Neural cell (in vitro differentiated cells): ENCODE results near the gene ANAPC5. TPM values are rescaled to one million over a fixed set of nuclear protein-coding genes. Genes with fewer than 3 reads are reported as not detected.
"Not testable (repeated sequence)": the region's sequence is repeated elsewhere in the genome, so short reads cannot be mapped to it uniquely, and the experiment has no call there.

Source experiments
- H2AFZ ChIP-seq: fragments of 200-600, 300-800 bp; sonication (generic), shearing (Covaris generic); 2 replicates; pipeline ENCODE4 v1.6.0; 2014; ENCODE audit warnings: low read depth, mild to moderate bottlenecking, antibody characterized with exemption, low read length, moderate library complexity
- H3F3A ChIP-seq: fragments of 200-600 bp; shearing (Covaris generic); 2 replicates; pipeline ENCODE4 v1.6.1; 2016; ENCODE audit warnings: mild to moderate bottlenecking, moderate library complexity, mixed read lengths, antibody characterized with exemption, low read length; ENCODE audit not compliant: insufficient read depth, poor library complexity, severe bottlenecking
- H3K27ac ChIP-seq: fragments of 200-600, 300-800 bp; sonication (generic), shearing (Covaris generic); 2 replicates; pipeline ENCODE4 v1.5.1; 2014; ENCODE audit warnings: mild to moderate bottlenecking, low read length, moderate library complexity
- H3K27me3 ChIP-seq: fragments of 300-800, 200-600 bp; sonication (generic), shearing (Covaris generic); 2 replicates; pipeline ENCODE4 v1.6.0; 2014; ENCODE audit warnings: mild to moderate bottlenecking, low read depth, low read length, moderate library complexity; ENCODE audit not compliant: insufficient read depth
- H3K36me3 ChIP-seq: fragments of 300-800, 200-600 bp; sonication (generic), shearing (Covaris generic); 2 replicates; pipeline ENCODE4 v1.5.1; 2014; ENCODE audit warnings: mild to moderate bottlenecking, antibody characterized with exemption, low read length, moderate library complexity; ENCODE audit not compliant: insufficient read depth
- H3K4me2 ChIP-seq: fragments of 300-800, 200-600 bp; sonication (generic), shearing (Covaris generic); 2 replicates; pipeline ENCODE4 v1.6.0; 2014; ENCODE audit warnings: mild to moderate bottlenecking, low read length
- H3K4me3 ChIP-seq: fragments of 300-800, 200-600 bp; sonication (generic), shearing (Covaris generic); 2 replicates; pipeline ENCODE4 v1.5.1; 2014; ENCODE audit warnings: mild to moderate bottlenecking, low read length, moderate library complexity
- H3K79me2 ChIP-seq: fragments of 200-600 bp; shearing (Covaris generic); replicated peaks from 2 replicates; pipeline ENCODE4 v1.6.0; 2014; ENCODE audit warnings: mild to moderate bottlenecking, low read length, moderate library complexity; ENCODE audit not compliant: insufficient read depth
- H3K9ac ChIP-seq: fragments of 300-800, 200-600 bp; sonication (generic), shearing (Covaris generic); 2 replicates; pipeline ENCODE4 v1.6.1; 2016; ENCODE audit warnings: mild to moderate bottlenecking, low read length, mixed read lengths
- H3K9me2 ChIP-seq: fragments of 200-600 bp; shearing (Covaris generic); 2 replicates; pipeline ENCODE4 v1.6.1; 2016; ENCODE audit warnings: mild to moderate bottlenecking, low read length, mixed read lengths; ENCODE audit not compliant: insufficient read depth
- H3K9me3 ChIP-seq: fragments of 200-600, 300-800 bp; sonication (generic), shearing (Covaris generic); 2 replicates; pipeline ENCODE4 v1.6.1; 2016; ENCODE audit warnings: mild to moderate bottlenecking, mixed run types, low read length, moderate library complexity, mixed read lengths
- H4K20me1 ChIP-seq: fragments of 200-600 bp; shearing (Covaris generic); 2 replicates; pipeline ENCODE4 v1.6.1; 2016; ENCODE audit warnings: mild to moderate bottlenecking, mixed run types; ENCODE audit not compliant: insufficient read depth
- CTCF ChIP-seq: fragments of 450-650 bp; IDR thresholded peaks from 2 replicates; pipeline ENCODE4 v1.5.1; 2014; ENCODE audit warnings: antibody characterized with exemption, mild to moderate bottlenecking, moderate library complexity; ENCODE audit not compliant: poor library complexity, severe bottlenecking
- EP300 ChIP-seq: fragments of 450-650 bp; conservative IDR thresholded peaks from 2 replicates; pipeline ENCODE4 v1.6.1; 2014; ENCODE audit warnings: antibody characterized with exemption, mild to moderate bottlenecking, moderate library complexity; ENCODE audit not compliant: poor library complexity, severe bottlenecking
- EZH2 ChIP-seq: fragments of 200-600, 300-800 bp; shearing (Covaris generic), sonication (generic); IDR thresholded peaks from 2 replicates; pipeline ENCODE4 v1.6.1; 2014; ENCODE audit warnings: antibody characterized with exemption, low read length, borderline replicate concordance, mild to moderate bottlenecking; ENCODE audit not compliant: insufficient read depth, poor library complexity, severe bottlenecking
- MXI1 ChIP-seq: fragments of 450-650 bp; conservative IDR thresholded peaks from 2 replicates; pipeline ENCODE4 v1.6.1; 2014; ENCODE audit warnings: antibody characterized with exemption, mild to moderate bottlenecking; ENCODE audit not compliant: poor library complexity, severe bottlenecking
- POLR2AphosphoS5 ChIP-seq: IDR thresholded peaks from 2 replicates; pipeline ENCODE4 v1.6.1; 2012
- RAD21 ChIP-seq: fragments of 450-650 bp; conservative IDR thresholded peaks from 2 replicates; pipeline ENCODE4 v1.6.1; 2014; ENCODE audit warnings: antibody characterized with exemption, mild to moderate bottlenecking, moderate library complexity
- REST ChIP-seq: IDR thresholded peaks from 2 replicates; pipeline ENCODE4 v1.6.1; 2012; ENCODE audit warnings: borderline replicate concordance
- SMC3 ChIP-seq: fragments of 450-650 bp; conservative IDR thresholded peaks from 2 replicates; pipeline ENCODE4 v1.6.1; 2014; ENCODE audit warnings: antibody characterized with exemption, mild to moderate bottlenecking, moderate library complexity; ENCODE audit not compliant: poor library complexity
- TAF1 ChIP-seq: IDR thresholded peaks from 2 replicates; pipeline ENCODE4 v1.6.1; 2012; ENCODE audit warnings: low read depth
- polyA plus RNA-seq: library from polyadenylated mRNA; depleted of rRNA; stranded (reverse); fragments of >200 nt; gene quantifications from 2 replicates; pipeline ENCODE4 v1.2.3, GENCODE V29; 2014

The ANAPC5 gene
- polyA plus RNA-seq, 1 donor from 2014 or later: 272 TPM

GRCh38 chr12:121283841-121284240, 68.4 kb downstream of the ANAPC5 start:
- Histone ChIP-seq H3K9me2 (no peaks in the 10 kb centered on the region), H3K4me2 (no peak overlapping the region), H4K20me1 (no peaks in the 10 kb centered on the region), H3K36me3 (no peaks in the 10 kb centered on the region), H3F3A (no peaks in the 10 kb centered on the region), H3K27me3 (no peaks in the 10 kb centered on the region), H3K4me3 (no peak overlapping the region), H2AFZ (no peak overlapping the region), H3K9ac (no peak overlapping the region), H3K79me2 (no peaks in the 10 kb centered on the region), H3K9me3 (no peaks in the 10 kb centered on the region), H3K27ac (no peak overlapping the region)
- TF ChIP-seq MXI1: no peak
- no peak for TF ChIP-seq RAD21
- TF ChIP-seq EP300: no peak
- TF ChIP-seq TAF1: no peak
- no peak for TF ChIP-seq EZH2
- no peak for TF ChIP-seq REST
- no peak for TF ChIP-seq POLR2AphosphoS5
- no peak for TF ChIP-seq CTCF

DNA sequence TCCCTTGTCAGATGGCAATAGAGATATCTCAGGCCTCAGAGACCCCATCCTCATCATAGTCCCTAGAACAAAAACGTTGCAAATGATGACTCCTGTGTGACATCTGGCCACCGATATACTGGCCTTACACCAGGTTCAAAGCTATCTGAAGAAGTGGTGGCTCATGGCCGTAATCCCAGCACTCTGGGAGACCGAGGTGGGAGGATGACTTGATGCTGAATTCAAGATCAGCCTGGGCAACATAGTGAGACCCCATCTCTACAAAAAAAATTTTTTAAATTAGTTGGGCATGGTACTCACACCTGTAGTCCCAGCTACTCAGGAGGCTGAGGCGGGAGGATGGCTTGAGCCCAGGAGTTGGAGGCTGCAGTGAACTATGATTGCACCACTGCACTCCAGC, 68.8 kb downstream of the ANAPC5 start:
- Histone ChIP-seq H3K27ac (no peak overlapping the region), H3F3A (no peaks in the 10 kb centered on the region), H4K20me1 (no peaks in the 10 kb centered on the region), H3K36me3 (no peaks in the 10 kb centered on the region), H3K4me3 (no peak overlapping the region), H3K27me3 (no peaks in the 10 kb centered on the region), H2AFZ (no peak overlapping the region), H3K9ac (no peak overlapping the region), H3K79me2 (no peaks in the 10 kb centered on the region), H3K9me2 (no peaks in the 10 kb centered on the region), H3K9me3 (no peaks in the 10 kb centered on the region), H3K4me2 (no peak overlapping the region)
- TF ChIP-seq MXI1 (no peak), RAD21 (no peak), EP300 (no peak), POLR2AphosphoS5 (no peak), EZH2 (no peak), SMC3 (no peak), REST (no peak), TAF1 (no peak), CTCF (no peak)

DNA sequence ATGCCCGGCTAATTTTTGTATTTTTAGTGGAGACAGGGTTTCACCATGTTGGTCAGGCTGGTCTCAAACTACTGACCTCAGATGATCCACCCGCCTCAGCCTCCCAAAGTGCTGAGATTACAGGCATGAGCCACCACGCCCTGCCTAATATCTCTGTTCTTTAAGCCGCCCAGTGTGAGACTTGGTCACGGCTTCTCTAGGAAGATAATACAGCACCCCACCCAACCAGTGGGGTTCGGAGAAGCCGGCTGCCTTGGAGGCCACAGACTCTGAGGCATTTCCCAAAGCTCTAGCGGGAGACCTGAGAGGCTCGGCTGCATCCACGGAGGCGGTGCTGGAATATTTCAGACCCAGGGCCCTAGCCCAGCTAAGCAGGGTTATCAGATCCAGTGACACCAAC, 69.3 kb downstream of the ANAPC5 start:
- H3K9me3 ChIP-seq, H4K20me1 ChIP-seq, H3K9me2 ChIP-seq, H3K79me2 ChIP-seq, H3K27ac ChIP-seq, H2AFZ ChIP-seq, H3F3A ChIP-seq, H3K36me3 ChIP-seq, H3K9ac ChIP-seq, H3K27me3 ChIP-seq, H3K4me3 ChIP-seq, H3K4me2 ChIP-seq: not testable (repeated sequence)
